ENCODE results near the gene C9orf78.

The C9orf78 gene, protein sequence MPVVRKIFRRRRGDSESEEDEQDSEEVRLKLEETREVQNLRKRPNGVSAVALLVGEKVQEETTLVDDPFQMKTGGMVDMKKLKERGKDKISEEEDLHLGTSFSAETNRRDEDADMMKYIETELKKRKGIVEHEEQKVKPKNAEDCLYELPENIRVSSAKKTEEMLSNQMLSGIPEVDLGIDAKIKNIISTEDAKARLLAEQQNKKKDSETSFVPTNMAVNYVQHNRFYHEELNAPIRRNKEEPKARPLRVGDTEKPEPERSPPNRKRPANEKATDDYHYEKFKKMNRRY

GRCh38 chr9:129835128-129835859 lies at the start of gene C9orf78, which contains the start of gene USP20:
Gene C9orf78 (minus strand): TSS chr9:129835275. CDS start chr9:129835221, 54 bp downstream.
Gene USP20 (plus strand): TSS chr9:129835458. CDS start chr9:129852556, 17,098 bp downstream.
- peak; percentile 80 for DNase-seq

DNA sequence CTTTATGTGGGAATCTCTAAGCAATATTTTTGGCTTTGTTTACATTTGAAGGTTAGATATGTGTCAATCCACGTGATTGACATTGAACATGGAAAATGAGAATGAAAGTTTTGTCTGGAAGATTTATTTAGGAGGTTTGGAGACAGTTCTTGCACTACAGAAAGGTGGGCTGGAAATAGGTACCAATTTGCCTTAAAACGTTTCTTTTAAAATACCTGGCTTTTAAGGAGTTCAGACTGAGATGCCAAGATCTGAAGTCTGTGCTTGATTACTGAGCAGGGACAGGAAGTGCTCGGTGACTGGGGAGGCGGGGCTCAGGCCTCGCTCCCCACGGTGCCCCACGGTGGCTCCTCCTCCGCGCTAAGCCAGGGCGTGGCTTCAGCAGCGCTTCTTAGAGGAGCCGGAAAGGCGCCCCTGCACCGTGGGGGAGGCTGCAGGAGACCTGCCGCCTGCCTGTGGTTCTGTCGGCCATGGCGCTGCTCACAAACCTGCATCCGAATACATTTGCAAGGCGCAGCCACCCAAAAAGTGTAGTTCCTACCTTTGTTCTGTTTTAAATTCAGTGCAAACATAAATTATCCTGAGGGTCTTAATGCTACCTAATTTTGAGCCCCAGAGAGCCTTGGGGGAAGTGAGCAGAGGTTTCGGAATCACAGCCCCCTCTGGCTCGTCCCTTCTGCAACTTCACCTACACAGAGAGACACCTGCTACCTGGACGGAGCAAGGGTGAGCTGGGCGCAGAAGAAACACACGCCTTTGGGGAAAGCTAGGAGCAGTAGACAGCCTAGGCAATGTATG lies 49.3 kb upstream of the C9orf78 start:
- peak; percentile 21 for DNase-seq

DNA sequence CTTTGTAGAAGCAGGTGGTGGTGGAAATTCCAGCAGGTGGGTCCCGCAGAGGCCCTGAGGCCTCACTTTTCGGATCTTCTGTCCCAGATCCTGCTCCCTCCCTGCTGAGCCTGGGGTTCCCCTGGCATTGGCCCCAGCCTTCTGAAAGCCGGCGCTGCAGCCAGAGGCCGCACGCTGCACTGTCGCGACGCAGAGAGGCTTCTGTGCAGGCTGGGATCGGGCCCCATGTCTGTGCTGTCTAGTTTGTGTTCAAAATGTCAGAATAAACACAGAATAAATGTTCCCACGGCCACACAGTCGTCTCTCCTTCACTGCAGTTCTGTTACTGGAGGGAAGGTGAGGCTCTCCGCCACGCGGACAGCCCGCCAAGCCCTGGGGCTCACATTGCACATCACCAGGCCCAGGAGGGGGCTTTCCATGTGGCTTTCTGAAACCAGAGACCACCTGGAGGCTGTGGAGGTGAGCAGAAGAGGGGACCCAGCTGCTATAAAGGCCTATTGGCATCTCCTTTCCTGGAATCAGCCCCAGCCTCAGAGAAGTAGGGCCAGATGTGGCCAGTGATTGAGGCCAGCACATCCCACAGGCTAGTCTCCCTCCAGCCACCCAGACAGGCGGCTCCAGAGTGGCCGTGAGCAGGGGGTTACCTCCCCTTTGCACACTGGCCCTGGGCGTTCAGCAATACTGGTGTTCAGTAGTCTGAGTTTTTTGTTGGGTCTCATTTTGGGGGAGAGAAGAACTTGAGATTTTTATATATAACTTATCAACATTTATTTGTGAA lies 46.7 kb upstream of the C9orf78 start:
- no peak for DNase-seq

DNA sequence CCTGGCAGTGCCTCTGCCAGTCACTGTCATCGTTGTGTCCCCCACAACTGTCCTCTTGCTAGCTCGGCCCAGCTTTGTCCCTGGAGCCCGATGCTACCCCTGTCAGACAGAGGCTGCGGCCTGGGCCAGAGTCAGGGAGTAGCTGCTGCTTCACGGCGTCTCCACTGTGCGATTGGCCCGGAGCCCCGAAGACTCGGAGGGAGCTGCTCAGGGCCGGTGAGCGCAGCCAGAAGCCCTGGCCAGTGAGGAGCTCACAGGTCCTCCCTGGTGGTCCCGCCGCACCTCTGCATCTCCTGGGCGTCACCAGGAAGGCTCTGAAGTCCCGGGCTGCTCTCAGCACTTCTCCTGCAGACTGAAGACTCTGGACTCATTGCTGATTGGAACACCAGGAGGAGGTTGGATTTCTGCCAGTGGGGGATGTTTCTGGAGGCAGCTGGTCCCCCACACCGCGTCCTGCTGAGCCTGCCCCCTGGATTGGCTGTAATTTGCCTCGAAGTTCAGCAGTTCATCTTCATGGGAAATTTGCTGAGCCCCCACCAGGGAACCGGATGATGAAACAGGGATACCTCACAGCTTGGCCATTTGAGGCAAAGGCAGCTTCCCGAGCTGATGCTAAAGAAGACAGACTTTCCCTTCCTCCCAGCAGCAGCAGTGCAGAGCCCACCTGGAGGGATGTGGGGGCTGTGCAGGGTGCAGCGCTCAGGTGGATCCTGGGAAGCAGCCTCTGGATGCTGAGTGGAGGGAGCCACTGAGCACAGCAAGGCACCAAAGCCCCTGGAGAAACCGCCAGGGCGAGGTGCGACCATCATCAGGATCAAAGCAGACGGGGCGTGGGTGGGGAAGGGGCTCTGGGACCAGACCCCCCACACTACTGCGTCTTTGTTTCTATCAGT lies 45.8 kb upstream of the C9orf78 start:
- DNase-seq: no peak

DNA sequence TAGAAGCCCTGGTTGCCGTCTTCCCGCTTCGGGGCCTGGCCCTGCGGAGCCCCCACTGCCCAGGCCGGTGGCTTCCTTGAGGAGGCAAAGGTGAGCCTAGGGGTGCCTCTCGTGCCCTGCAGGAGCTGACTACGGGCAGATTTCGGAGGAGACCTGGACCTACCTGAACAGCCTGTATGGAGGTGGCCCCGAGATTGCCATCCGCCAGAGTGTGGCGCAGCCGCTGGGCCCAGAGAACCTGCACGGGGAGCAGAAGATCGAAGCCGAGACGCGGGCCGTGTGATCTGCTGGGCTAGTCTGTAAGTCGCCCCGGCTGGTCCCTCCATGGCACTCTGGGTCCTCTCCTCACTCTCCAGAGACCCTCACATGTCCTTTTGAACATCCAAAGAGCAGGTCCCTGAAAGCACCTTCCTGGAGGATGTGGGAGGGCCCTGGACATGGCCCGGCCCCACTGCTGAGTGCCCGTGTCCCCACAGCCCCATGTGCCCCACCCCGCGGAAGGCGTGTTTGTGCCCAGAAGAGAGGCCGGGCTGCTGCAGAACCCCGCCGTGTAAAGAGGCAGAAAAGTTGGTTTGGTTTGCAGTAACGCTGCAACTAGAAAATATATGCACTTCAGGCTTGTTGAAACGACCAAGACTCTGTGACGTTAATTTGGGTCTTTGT lies 45.0 kb upstream of the C9orf78 start:
- no peak for DNase-seq

DNA sequence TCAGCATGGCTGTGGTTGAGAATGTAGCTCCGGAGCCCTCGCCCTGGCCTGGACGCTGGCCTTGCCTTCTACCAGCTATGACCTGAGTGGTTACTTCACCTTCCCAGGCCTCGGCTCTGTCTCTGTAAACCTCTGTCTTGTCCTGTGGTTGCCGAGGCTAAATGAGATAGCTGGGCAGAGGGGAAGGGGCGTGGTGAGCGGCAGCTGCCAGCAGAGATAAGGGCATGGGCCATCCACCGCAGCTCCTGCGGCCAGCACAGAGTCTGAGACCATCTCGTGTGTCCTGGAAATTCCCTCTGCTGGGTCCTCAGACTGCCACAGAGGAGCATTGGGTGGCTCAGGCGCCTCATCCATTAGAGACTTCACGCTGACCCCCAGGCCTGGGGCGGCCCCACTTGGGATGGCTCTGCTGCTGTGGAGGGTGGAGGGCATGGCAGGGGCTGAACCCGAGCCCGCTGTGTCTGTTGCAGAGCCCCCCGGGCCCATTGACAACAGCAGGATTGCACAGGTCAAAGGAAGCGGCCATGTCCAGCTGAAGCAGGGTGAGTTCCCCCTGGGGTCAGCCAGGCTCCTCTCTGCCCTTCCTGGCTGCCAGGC lies 44.1 kb upstream of the C9orf78 start:
- no peak for DNase-seq

GRCh38 chr9:129878291-129878690 lies 43.2 kb upstream of the C9orf78 start:
- no peak for DNase-seq

DNA sequence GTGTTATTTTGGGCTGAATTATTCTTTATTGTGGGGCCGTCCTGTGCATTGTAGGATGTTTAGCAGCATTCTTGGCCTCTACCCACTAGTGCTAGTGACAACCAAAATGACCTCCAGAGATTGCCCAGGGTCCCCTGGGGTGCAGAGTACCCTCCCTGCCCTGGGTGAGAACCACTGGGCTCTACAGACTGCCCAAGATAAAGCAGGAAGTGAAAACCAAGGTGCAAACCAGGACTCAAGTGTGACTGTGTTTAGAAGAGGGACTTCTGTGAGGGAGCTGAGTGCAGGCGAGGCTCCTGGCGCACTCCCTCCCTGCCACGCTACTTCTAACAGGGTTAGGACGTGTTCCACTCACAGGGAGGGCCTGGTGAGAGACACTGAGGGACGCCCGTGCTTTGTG lies 41.7 kb upstream of the C9orf78 start:
- DNase-seq: no peak

GRCh38 chr9:129875687-129876395 lies 40.8 kb upstream of the C9orf78 start:
- no peak for DNase-seq

GRCh38 chr9:129875181-129875611 lies 40.1 kb upstream of the C9orf78 start:
- DNase-seq: no peak

GRCh38 chr9:129874261-129875101 lies 39.4 kb upstream of the C9orf78 start:
- no peak for DNase-seq

DNA sequence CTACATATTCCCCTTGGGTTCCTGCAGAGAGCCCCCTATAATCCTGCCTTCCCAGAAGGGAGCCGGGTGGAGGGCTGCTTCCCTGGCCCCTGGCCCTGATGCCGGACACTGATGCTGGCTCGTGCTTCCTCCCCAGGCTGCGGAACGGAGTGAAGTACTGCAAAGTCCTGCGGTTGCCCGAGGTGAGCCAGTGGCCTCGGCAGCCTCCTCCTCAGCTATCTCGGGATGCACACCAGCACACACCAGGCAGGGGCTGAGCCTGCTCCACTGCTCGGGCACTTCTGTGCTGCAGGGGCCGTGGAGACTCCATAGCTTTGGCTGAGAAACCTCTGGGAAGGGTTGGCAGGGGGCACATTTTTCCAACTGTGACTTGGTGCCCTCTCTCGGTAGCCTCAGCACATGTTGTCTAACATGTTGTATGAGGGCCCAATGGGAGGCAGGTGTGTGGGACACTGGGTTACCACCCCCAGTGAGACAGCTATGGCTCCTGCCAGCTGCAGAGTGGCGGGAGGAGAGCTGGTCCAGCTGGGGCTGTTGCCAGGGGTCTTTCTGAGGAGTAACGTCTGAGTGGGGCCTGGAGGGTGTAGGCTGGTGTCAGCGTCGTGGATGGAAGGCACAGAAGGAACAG lies 38.6 kb upstream of the C9orf78 start:
- DNase-seq: no peak

- DNase-seq: no peak
These were observed 36.0 kb upstream of the C9orf78 start for GRCh38 chr9:129871046-129871445.

GRCh38 chr9:129869585-129870501 lies 34.8 kb upstream of the C9orf78 start:
- no peak for DNase-seq

GRCh38 chr9:129868872-129869486 lies 33.9 kb upstream of the C9orf78 start:
- DNase-seq: no peak

DNA sequence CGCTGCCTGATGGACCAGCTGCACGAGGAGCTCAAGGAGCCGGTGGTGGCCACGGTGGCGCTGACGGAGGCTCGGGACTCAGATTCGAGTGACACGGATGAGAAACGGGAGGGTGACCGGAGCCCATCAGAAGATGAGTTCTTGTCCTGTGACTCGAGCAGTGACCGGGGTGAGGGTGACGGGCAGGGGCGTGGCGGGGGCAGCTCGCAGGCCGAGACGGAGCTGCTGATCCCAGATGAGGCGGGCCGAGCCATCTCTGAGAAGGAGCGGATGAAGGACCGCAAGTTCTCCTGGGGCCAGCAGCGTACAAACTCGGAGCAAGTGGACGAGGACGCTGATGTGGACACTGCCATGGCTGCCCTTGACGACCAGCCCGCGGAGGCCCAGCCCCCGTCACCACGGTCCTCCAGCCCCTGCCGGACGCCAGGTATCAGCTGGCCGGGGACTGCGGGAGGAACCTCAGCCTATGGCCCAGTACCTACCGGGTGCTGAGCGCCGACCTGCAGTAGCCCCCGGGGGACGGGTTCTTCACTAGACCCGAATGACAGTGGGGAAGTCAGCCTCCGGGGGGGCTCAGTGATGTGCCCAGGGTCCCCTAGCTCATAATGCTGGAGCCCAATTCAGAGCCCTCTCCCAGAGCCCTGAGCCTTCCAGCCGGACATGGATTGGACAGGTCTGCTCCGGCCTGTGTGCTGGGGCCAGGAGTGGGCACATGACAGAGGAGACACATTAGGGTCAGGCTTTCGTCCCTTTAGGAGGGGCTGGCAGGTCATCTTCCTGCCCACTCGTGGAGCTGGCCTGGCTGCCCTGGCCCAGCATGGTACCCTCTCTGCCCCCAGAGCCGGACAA lies 33.2 kb upstream of the C9orf78 start:
- no peak for DNase-seq
